Measurements from ENCODE around the gene DDX10.
"Not testable (repeated sequence)": the region's sequence is repeated elsewhere in the genome, so short reads cannot be mapped to it uniquely, and the experiment has no call there.

DNA sequence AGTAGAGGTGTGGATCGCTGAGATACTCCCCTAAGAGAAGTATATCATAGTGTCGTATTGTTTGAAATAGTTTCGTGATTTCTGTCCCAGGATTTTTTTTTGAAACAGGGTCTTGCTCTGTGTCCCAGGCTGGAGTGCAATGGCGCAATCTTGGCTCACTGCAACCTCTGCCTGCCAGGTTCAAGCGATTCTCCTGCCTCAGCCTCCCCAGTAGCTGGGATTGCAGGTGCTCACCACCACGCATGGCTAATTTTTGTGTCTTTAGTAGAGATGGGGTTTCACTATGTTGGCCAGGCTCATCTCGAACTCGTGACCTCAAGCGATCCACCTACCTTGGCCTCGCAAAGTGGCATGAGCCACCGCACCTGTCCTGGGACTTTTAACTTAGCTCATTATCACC is 159.1 kb downstream of the DDX10 start:
- TF ChIP-seq, protein P1, sequence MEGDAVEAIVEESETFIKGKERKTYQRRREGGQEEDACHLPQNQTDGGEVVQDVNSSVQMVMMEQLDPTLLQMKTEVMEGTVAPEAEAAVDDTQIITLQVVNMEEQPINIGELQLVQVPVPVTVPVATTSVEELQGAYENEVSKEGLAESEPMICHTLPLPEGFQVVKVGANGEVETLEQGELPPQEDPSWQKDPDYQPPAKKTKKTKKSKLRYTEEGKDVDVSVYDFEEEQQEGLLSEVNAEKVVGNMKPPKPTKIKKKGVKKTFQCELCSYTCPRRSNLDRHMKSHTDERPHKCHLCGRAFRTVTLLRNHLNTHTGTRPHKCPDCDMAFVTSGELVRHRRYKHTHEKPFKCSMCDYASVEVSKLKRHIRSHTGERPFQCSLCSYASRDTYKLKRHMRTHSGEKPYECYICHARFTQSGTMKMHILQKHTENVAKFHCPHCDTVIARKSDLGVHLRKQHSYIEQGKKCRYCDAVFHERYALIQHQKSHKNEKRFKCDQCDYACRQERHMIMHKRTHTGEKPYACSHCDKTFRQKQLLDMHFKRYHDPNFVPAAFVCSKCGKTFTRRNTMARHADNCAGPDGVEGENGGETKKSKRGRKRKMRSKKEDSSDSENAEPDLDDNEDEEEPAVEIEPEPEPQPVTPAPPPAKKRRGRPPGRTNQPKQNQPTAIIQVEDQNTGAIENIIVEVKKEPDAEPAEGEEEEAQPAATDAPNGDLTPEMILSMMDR (IDR thresholded peaks at IDR 0.05; ENCODE audit: poor library complexity, severe bottlenecking): not testable (repeated sequence)
- not testable (repeated sequence) for TF ChIP-seq SMC3 (conservative IDR thresholded peaks at IDR 0.05; ENCODE audit: poor library complexity); EZH2 (IDR thresholded peaks at IDR 0.05; ENCODE audit: borderline replicate concordance, insufficient read depth, low read length, poor library complexity, severe bottlenecking); POLR2AphosphoS5 (IDR thresholded peaks at IDR 0.05); TAF1 (IDR thresholded peaks at IDR 0.05; ENCODE audit: low read depth); MXI1 (conservative IDR thresholded peaks at IDR 0.05; ENCODE audit: poor library complexity, severe bottlenecking)
- TF ChIP-seq, protein P2, sequence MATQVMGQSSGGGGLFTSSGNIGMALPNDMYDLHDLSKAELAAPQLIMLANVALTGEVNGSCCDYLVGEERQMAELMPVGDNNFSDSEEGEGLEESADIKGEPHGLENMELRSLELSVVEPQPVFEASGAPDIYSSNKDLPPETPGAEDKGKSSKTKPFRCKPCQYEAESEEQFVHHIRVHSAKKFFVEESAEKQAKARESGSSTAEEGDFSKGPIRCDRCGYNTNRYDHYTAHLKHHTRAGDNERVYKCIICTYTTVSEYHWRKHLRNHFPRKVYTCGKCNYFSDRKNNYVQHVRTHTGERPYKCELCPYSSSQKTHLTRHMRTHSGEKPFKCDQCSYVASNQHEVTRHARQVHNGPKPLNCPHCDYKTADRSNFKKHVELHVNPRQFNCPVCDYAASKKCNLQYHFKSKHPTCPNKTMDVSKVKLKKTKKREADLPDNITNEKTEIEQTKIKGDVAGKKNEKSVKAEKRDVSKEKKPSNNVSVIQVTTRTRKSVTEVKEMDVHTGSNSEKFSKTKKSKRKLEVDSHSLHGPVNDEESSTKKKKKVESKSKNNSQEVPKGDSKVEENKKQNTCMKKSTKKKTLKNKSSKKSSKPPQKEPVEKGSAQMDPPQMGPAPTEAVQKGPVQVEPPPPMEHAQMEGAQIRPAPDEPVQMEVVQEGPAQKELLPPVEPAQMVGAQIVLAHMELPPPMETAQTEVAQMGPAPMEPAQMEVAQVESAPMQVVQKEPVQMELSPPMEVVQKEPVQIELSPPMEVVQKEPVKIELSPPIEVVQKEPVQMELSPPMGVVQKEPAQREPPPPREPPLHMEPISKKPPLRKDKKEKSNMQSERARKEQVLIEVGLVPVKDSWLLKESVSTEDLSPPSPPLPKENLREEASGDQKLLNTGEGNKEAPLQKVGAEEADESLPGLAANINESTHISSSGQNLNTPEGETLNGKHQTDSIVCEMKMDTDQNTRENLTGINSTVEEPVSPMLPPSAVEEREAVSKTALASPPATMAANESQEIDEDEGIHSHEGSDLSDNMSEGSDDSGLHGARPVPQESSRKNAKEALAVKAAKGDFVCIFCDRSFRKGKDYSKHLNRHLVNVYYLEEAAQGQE (IDR thresholded peaks at IDR 0.05; ENCODE audit: borderline replicate concordance): not testable (repeated sequence)
